Cerebellar cortex (tissue), 1 donor: ENCODE measurements around the gene SLC16A4.
A peak's percentile ranks its signal among the peaks of the same experiment; 100 is the strongest.
"Not testable (repeated sequence)": the region's sequence is repeated elsewhere in the genome, so short reads cannot be mapped to it uniquely, and the experiment has no call there.

Source experiments
- DNase-seq: peaks from one replicate; pipeline ENCODE4 v3.0.0-alpha.2; 2015; ENCODE audit warnings: low spot score

SLC16A4 gene

DNA sequence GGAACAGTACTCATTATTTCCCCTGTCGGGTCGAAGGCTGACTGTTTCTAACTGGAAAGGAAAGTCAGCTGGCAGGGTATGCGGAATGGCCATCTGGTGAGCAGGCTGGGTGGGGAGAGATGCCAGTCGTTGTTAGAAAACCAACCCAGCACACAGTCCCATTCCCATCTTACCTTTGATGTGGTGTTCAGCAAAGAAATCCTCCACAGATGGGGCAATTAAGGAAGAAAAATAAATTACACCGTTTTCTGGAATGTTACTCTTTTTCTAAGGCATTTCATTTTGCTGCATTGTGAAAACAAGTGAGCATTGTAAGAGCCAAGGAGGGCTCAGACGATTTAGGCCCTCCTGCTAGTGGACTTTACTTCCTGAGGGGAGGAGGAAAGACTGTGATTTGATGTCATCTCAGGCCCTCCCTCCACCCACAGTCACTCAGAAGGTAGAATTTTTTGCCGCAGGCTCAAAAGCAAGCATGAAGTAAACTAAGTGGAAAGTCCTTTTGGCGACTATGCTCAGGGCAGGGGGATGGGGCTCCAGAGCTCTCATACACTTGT, at the start of gene SLC16A4:
Gene SLC16A4, minus strand, starts transcription at position 335 of the 554 bp plus-strand sequence. CDS start 1,703 bp downstream, outside the sequence.
- peak; percentile 87 for DNase-seq

DNA sequence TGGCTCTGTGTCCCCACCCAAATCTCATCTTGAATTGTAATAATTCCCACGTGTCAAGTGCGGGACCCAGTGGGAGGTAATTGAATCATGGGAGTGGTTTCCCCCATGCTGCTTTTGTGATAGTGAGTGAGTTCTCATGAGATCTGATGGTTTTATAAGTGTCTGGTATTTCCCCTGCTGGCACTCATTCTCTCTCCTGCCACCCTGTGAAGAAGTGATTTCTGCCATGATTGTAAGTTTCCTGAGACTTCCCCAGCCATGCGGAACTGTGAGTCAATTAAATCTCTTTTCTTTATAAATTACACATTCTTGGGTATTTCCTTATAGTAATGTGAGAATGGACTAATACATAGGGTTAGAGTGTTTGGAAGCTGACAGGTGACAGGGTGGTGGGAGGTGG, 49.0 kb upstream of the SLC16A4 start:
- not testable (repeated sequence) for DNase-seq

DNA sequence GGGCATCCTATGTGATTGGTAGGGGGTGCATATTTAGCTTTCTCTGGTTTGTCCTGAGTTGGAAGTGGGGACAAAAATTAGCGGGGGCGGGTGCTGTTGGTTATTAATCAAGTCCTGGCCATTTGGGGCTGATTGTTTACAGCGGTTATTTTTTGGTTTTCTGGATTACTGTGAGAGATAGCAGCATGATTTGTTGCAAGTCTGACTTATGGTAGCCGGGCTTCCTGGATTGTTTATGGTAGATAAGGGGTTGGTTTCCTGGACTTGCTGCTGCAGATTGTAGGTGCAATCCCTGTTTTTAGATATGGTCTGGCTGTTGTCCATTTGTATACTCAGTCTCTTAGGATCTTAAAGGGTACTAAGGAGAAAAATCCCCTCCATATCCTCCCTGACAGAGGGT, 48.1 kb upstream of the SLC16A4 start:
- no peak for DNase-seq

DNA sequence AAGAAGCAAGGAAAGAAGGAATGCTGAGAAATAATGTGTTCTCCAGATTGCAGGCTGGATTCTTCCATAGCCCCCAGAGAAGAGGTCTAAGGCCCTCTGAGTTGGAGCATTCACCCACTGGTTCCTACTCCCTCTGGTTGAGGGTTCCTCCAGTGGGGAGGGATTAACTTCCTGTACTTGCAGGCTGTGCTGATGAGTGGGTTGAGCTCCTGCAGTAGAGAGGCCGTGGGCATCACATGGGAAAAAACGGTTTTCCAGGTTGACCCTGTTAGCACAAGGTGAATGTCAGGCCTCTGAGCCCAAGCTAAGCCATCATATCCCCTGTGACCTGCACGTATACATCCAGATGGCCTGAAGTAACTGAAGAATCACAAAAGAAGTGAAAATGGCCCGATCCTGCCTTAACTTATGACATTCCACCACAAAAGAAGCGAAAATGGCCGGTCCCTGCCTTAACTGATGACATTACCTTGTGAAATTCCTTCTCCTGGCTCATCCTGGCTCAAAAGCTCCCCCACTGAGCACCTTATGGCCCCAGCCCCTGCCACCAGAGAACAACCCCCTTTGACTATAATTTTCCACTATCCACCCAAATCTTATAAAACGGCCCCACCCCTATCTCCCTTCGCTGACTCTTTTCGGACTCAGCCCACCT, 46.9 kb upstream of the SLC16A4 start:
- DNase-seq: not testable (repeated sequence)

DNA sequence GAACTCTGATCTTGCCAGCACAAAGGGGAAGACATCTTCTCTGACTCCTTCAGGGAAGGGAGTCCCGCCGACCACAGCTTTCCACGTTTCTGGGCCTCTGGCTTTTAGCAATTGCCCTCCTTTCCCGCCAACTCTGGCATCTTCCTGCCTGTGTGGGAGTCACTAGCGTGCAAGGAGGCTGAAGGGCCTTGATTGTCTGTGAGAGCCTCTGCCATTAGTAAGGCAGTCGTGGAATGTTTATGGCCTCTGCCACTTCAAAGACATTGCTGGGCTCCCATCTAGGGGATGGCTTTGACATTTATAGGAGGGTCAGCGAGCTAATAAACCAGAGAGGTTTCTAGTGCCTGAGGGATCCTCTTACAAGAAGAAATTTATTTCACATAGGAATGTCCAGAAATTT, 45.8 kb upstream of the SLC16A4 start:
- no peak for DNase-seq

DNA sequence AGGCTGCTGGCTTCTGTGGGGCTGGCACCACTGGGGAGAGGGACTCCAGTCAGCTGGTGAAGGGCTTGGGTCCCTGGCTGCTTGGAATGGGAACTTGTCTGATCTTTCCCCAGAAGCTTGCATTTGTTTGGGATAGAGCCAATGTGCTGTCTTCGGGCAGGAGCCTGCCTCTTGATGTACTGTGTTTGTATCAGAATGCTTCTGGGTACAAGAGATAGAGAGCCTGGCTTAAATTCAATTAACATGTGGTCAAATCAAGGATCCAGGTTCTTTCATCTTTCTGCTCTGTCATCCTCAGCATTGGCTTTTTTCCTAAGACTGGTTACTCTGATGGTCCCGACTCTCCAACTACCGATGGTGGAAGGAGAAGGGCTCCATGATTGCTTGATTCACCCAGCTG, 44.1 kb upstream of the SLC16A4 start:
- no peak for DNase-seq

DNA sequence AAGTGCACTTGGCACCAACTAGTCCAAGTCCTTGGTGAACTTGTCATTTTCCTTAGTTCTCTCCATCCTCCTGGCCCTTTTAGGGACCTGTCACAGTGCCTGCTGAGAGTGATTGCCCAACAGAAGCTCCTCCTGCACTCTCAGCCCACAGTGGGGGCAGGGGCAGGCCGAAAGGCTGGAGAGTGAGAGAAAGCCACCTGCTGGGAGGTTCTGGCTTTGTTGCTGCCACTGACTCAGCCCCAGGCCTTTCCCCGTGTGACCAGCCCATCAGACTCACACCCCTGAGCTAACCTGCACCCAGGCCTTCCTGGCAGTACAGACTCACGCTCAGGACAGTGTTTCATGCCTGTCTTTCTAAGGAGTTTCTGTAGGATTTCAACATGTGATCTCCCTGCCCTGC, 43.0 kb upstream of the SLC16A4 start:
- DNase-seq: no peak

DNA sequence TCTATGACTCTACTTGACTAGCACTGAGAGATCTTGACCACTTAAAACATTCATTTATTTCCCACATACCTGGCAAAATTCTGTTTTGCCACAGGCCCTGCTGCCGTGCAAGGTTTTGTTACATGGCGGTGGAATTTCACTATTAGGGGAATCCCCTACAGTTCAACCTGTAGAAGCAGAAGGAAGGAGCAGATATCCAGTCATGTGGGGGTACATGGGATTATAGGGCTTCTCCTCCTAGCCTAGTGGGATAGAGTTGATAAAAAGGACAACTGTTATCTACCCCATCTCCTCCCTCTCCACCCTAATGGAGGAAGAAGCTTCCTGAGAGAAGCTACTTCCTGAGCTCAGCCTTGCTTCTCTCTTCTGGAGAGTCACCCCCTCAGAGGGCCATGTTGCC, 42.4 kb upstream of the SLC16A4 start:
- no peak for DNase-seq

DNA sequence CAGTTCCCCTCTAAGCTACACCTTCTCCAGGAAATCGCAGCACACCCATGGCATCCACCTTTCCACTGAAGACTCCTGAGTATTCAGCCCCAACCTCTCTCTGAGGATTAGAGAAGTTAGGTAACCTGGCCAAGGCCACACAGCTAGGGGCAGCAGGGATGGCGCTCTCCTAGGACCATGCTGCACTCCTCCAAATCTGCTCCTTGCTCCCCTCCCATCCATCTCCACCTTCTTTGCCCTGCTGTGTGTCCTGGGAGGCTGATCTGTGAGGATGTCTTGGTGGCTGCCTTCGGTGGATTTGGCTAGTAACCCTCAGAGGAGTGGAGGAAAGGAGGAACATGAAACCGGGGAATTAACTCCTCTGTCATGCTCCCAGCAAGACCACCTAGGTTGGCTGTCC, 40.1 kb upstream of the SLC16A4 start:
- no peak for DNase-seq

DNA sequence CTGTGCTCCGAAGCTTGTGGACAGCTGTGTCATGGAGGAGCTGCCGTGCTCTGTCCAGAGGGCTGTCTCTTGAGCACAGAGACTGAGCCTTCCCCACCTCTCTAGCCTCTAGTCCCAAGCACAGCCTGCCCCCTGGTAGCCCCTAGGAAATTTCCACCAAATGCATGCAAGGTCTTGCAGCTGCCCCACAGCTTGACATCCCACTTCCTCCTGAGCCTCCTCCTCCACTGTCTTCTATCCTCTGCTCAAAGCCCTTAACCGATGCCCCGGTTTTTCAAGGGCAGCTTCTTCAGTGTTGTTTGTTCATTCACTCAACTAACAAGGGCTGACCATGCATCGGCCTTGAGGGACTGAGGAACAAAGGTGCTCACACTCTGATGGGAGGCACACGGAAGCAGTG, 39.5 kb upstream of the SLC16A4 start:
- DNase-seq: no peak

DNA sequence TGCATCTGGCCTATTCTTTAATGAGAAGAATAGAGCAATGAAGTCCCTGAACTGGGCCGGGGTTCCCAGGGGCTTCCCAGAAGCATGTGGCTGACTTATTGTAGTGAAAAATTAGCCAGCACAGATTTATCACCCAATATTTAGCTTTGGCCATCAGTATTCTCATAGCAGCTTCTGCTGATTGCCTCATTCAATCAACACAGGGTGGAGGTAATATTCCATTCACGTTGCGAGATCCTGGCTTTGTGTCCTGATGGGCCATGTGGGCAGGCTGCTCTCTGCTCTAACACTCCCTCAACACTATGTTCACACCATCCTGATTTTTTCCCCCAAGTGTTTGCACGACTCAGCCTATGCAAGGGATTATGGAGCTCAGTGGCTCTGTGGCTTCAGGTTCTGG, 38.1 kb upstream of the SLC16A4 start:
- no peak for DNase-seq

DNA sequence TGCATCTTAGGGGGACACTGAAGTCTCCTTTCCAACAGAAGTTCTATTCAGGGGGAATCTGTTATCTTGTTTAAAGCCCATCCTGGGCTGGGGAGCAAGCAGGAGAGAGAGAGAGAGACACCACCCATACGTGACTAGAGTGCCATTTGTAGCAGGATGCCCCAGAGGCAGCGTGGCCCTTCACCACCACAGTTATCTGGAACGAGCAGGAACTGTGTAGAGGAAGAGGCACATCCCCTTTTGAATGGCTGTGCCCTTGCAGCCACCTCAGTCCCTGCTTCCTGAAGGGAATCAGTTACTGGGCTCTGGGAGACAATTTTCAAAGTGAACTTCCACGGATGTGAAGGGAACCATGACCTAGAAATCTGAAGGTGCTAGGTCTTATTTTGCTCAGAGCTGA, 36.0 kb upstream of the SLC16A4 start:
- DNase-seq: no peak

DNA sequence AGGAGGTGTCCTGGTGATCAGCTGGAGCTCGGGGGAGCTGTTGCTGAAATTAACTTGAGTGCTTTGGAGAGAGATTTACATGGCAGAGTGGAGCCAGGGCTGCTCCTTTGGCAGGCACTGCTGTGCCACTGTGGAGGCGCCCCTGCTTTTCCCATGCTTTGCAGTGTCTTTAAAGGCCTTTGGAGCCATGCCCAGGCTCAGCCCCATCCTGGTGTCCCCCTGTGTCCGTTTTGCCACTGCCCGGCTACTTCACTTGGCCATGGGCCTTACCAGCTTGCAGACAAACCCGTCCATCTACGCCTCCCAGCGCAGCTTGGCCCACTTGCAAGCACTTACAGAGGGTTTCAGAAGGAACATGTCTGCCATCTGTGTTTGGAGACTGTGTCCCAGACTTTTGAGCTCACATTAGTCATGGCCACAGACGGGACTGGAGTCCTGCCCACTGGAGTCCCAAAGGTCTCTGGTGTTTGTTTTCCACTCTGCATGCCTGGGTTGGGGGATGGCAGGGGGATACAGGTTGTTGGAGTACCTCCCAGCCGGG, 34.9 kb upstream of the SLC16A4 start:
- DNase-seq: peak; percentile 84

DNA sequence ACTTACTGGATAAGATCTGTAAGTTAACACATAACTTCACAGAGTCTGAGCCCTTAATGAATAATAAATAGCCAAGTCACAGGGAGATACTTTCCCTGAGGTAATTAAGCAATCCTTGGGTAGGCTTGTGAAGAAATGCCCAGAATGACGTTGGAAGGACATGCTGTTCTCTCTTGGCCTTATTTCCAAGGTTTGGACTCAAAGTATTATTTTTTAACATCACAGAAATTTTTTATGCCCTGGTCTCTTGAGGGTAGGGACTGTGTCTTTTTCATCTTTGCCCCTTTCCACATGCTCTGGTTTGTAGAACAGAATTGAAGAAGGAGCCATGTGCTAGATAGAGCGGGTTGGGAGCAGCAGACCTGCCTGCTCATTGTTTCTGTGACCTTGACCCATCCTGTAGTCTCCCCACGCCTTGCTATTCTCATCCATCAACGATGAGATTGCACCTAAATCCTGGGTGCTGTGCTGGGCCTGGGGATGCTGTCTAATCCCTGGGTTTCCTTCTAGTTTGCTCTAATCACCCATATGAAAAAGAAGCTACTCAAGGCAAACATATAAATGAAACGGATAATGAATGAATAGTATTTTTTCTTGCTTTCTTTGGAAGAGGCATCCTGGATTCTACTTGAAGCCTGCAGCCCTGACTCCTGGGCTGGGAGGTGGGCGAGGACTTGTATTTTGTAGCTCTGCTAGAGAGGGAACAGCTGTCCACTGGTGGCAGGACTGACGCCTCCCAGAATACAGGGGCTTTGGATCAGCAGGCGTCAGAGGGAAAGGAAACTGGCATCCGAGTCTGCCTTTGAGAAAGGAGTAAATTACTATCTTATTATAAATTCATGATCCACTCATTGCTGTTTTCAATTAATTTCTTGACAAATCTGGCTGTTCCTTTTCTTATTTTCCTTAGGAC, 34.1 kb upstream of the SLC16A4 start:
- DNase-seq: no peak

DNA sequence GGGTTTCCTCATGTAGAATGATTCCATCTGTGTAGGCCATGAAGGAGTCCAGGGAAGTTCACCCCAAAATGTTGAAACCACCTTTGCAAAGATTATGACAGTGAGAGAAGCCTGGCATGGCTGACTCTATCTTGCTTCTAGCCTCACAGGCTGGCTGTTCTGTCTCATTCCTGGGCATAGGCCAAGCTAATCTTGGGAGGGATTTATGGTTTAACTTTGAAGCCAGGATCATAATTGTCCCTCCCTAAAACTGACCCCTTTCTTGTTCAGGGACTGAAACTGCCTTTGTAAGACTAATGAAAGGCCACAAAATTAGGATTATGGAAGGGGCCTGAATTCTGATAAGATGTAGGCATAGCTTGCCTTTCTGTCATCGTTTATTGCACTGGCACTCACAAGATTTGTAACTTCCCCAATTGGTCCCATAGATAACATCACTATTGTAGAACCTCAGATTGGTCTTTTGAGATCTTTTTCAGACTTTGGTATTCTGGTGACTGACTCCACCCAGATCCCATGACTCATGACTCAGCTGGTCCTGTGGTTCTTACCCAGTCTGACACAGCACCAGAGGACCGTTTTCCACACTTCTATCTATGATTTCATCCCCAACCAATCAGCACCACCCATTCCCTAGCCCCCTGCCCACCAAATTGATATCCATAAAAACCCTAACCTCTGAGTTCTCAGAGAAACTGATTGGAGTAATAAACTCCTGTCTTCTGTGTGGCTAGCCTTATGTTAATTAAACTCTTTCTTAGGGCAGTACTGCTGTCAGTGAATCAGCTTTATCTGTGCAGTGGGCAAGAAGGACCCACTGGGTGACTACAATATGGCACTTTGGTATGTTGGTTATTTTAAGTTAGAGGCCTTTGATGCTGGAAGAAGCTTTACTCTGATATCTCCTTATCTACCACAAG, 30.3 kb upstream of the SLC16A4 start:
- no peak for DNase-seq

DNA sequence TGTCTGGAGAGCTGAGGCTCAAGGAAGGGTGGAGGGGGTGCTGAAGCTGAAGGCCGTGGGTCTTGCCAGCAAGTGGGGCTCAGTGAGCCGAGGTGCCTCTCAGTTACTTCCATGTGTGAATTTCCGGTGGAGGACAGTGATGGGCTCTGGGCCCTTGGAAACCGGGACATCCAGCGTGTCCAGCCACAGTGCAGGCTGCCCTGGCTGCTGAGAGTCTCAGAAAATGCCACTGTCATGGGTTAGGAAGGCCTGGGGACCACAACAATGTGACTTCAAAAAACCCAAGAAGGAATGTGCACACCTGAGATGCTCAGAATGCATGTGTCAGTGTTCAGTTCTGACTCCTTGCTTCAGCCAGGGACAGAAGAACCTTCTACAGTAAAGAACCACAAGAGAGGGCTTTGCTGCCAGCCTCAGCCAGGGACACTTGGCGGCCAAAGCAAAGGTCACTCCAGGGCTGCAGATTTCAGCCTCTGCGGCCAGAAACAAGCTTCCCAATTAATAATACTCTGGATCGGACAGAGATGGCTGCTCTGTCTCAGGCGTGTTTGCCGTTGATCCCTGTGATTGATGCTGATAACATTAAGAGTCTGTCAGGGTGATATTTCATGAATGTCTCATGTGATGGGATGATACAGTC, 29.3 kb upstream of the SLC16A4 start:
- no peak for DNase-seq

DNA sequence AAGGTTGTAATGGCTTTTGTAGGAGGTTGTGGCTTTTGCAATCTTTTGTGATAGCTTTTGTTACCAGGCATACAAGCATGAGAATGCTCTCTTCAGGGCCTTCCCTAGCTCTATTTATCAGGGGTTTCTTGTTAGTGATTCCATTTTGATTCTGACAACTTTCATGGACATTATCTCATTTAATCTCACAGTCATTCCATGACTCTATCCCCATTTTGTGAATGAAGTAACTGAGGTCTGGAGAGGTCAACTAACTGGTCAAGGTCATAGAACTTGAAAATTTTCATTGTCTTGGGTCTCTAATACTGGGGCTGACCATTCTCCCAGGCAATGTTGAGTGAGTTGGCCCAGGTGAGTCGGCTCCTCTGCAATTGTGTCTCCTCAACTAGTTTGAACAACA, 27.9 kb upstream of the SLC16A4 start:
- no peak for DNase-seq

DNA sequence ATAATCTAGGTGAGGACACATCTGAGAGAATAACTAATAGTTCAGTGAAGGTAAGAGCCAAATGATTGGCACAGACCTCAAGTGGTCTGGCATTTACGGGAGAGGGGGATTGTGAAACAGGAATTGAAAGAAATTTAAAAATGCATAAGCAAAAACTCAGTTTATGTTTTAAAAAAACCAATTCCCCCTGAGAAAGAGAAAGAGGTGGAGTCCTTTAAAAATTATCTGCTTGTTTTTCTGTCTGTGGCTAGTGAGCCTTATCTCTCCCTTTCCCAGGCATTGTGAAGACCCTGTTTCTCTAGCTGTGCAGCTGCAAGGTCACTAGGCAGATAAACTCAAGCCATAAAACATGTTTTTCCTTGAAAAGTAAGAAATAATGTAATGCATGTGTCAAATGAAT, 22.2 kb upstream of the SLC16A4 start:
- DNase-seq: not testable (repeated sequence)

DNA sequence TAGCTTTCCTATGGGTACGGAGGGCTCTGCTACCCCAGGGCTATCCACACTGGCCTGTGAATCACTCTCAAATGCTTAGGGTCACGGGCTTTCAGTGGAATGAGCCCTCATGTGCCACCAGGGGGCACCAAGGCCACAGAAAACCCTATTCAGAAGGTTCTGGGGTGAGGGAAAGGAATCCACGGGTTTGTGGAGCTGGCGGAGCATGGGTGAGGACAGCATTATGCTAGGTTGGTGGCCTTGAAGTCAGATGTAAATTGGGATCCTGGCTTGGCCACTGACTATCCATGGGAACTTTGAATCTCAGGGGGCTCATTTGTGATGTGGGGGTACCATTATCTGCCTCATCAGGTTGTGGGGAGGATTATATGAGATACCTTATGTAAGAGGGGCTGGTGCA, 21.8 kb upstream of the SLC16A4 start:
- peak; percentile 85 for DNase-seq

DNA sequence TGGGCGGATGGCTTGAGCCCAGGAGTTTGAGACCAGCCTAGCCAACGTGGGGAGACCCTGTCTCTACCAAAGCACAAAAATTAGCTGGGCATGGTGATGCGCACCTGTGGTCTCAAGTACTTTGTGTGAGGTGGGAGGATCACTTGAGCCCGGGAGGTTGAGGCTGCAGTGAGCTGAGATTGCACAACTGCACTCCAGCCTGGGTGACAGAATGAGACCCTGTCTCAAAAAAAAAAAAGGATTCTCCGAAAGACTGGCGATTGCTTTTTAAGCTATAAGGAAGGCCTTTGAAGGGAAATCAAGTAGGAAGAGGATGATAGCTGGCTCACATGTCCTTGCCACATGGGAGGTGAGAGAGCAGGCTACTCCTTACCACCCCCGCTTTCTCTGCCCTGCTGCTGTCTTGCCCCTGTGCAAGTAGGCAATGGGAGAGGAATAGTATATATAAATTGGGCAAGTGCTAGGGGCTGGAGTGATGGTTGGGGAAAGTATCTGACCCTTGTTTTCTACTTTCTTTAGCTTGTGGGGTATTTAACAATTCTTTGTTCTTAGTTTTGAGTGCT, 20.4 kb upstream of the SLC16A4 start:
- no peak for DNase-seq

DNA sequence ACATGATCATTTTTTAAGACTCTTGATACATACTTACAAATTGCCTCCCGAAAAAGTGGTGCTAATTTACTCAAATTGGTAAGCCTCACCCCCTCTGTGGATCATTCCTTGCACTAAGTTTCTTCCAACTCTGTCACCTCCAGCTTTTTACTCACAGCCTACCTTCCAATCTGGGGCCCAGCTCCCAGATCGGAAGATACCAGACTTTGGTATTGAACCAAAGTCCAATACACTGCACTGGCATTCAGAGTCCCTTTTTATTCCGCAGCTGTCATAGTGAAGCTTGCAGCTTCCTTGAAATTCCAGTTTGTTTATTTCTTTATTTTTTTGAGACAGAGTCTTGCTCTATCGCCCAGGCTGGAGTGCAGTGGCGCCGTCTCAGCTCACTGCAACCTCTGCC, 18.5 kb upstream of the SLC16A4 start:
- DNase-seq: no peak
